ENCODE results near the gene LYL1. TPM values are rescaled to one million over a fixed set of nuclear protein-coding genes. Genes with fewer than 3 reads are reported as not detected.

Gene LYL1
- total and polyA plus RNA-seq, 9 of the 15 experiments (the other 6 are each of a cell fraction or from before 2014, with no cell fraction given) = 1.3 to 266 (median 34.0) TPM

GRCh38 chr19:13102666-13103580 lies at the start of gene LYL1 (continued):
- TF ChIP-seq MGA (IDR thresholded peaks at IDR 0.05) (peak; percentile 41), FOXK2 (conservative IDR thresholded peaks at IDR 0.05 in 1 of 2, IDR thresholded peaks at IDR 0.05 in 1 of 2; ENCODE audit: low read depth in 2 of 2) (peak in 1 of 2 experiments; percentile 62; a peak in 2 of 4 replicates), PHB2 (IDR thresholded peaks at IDR 0.05; ENCODE audit: low read depth) (peak; percentile 94), ZNF589 (CRISPR knock-in tag; IDR thresholded peaks at IDR 0.05; ENCODE audit: low read depth) (peak; percentile 81), NCOA4 (IDR thresholded peaks at IDR 0.05; ENCODE audit: partially characterized antibody) (no peak), ZNF263 (CRISPR knock-in tag; IDR thresholded peaks at IDR 0.05; ENCODE audit: borderline replicate concordance) (peak; percentile 89), UBTF (IDR thresholded peaks at IDR 0.05; ENCODE audit: borderline replicate concordance in 1 of 2, low read depth in 2 of 2, low read length in 2 of 2) (peak; percentile 87 to 98; a peak in 3 of 4 replicates), RBM14 (IDR thresholded peaks at IDR 0.05; ENCODE audit: borderline replicate concordance, insufficient read depth, low read depth, low read length) (0 out of 2 replicates have a peak, but pooled peaks have one; percentile 58), NR2C2 (CRISPR knock-in tag; IDR thresholded peaks at IDR 0.05) (peak; percentile 56; the same call in 1 of the 2 replicates), NR2C2 (tag; IDR thresholded peaks at IDR 0.05) (peak; percentile 95), FOXA3 (CRISPR knock-in tag; conservative IDR thresholded peaks at IDR 0.05 in 1 of 2, IDR thresholded peaks at IDR 0.05 in 1 of 2) (no peak)

All from K562 (cell line).